HEK293T (cell line): ENCODE measurements around the gene KIF13A.

Experiments
- ELF4 ChIP-seq: fragments of 450-650 bp; IDR thresholded peaks from 2 replicates; pipeline ENCODE4 v1.6.1; 2017; ENCODE audit warnings: antibody characterized with exemption
- FOXA1 ChIP-seq: fragments of 450-650 bp; IDR thresholded peaks from 2 replicates; pipeline ENCODE4 v1.6.1; 2016; ENCODE audit warnings: mild to moderate bottlenecking
- FOXM1 ChIP-seq: fragments of 450-650 bp; IDR thresholded peaks from 2 replicates; pipeline ENCODE4 v1.6.1; 2017; ENCODE audit warnings: mild to moderate bottlenecking, borderline replicate concordance
- L3MBTL2 ChIP-seq: fragments of 450-650 bp; conservative IDR thresholded peaks from 2 replicates; pipeline ENCODE4 v1.6.1; 2016; ENCODE audit warnings: mild to moderate bottlenecking
- NFRKB ChIP-seq: fragments of 450-650 bp; IDR thresholded peaks from 2 replicates; pipeline ENCODE4 v1.6.1; 2016; ENCODE audit warnings: mild to moderate bottlenecking, moderate library complexity
- SP1 ChIP-seq: fragments of 450-650 bp; IDR thresholded peaks from 2 replicates; pipeline ENCODE4 v1.6.1; 2017
- ZNF384 ChIP-seq: fragments of 450-650 bp; IDR thresholded peaks from 2 replicates; pipeline ENCODE4 v1.6.1; 2016
- TF ChIP-seq, protein P1 (sequence below): fragments of 450-650 bp; IDR thresholded peaks from 2 replicates; pipeline ENCODE4 v1.6.1; 2016

DNA sequence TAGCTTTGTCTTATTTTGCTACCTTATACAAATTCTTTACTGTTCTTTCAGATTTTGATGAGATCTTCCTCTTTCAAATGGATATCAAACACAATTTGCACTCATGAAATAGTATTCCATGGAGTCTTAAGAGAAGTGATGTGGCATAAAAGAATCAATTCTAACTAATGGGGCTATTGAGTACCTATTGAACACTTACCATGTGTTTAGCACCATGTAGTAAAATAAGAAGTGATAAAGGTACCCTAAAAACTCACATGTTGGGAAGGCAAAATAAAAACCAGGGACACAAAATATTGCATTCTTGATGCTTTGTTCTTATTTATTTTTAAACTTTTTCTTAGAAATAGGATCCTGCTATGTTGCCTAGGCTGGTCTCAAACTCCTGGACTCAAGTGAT lies 56.2 kb downstream of the KIF13A start:
- TF ChIP-seq FOXA1: no peak
- TF ChIP-seq SP1: no peak
- TF ChIP-seq, protein P1, sequence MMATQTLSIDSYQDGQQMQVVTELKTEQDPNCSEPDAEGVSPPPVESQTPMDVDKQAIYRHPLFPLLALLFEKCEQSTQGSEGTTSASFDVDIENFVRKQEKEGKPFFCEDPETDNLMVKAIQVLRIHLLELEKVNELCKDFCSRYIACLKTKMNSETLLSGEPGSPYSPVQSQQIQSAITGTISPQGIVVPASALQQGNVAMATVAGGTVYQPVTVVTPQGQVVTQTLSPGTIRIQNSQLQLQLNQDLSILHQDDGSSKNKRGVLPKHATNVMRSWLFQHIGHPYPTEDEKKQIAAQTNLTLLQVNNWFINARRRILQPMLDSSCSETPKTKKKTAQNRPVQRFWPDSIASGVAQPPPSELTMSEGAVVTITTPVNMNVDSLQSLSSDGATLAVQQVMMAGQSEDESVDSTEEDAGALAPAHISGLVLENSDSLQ: no peak
- TF ChIP-seq FOXM1: no peak
- no peak for TF ChIP-seq NFRKB
- no peak for TF ChIP-seq L3MBTL2
- no peak for TF ChIP-seq ELF4
- no peak for TF ChIP-seq ZNF384
